Glomerular endothelial cell (primary cell): Measurements from ENCODE around the gene TMEM121. TPM values are rescaled to one million over a fixed set of nuclear protein-coding genes. Genes with fewer than 3 reads are reported as not detected.

ENCODE experiments used
- DNase-seq: peaks from one replicate; pipeline ENCODE4 v3.0.0-alpha.2; 2011; ENCODE audit warnings: low read depth, low spot score; ENCODE audit errors: extremely low read depth
- total RNA-seq: library from RNA; depleted of rRNA; stranded (reverse); fragments of >200 nt; gene quantifications from 2 replicates; pipeline ENCODE4 v1.2.3, GENCODE V29; 2015

TMEM121 gene
- total RNA-seq, 1 donor from 2014 or later, result 9.3 TPM

DNA sequence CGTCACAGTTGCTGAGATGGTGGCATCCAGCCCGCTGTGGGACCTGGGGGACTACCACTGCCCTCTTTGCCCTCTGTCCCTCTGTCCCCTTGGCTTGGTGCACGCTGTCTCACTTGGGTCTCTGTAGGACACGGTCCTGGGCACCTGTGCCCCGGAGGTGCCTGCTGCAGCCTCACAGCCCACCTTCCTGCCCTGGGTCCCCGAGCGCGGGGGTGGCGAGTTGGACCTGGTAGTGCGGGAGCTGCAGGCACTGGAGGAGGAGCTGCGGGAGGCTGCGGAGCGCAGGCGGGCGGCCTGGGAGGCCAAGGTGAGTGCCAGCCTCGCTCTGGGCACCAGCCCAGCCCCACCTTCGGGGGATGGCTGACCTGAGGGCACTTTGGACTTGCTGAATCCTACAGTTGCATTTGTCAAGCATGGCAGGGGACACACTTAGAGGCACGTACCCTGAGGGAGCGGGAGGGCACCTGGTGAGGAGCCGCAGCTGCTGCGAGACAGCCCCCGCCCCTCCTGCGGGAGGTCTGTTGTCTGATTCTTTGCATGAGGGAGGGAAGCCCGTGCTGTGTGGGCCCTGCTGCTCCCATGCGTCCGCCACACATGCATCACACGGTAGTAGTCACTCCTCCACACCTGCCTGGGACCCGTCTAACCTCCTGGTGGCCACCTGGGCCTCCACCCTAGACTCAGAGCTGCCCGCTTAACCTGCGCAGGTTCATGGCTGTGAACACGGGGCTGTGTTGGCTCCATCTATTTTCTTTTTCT, 28.5 kb upstream of the TMEM121 start:
- no peak for DNase-seq

DNA sequence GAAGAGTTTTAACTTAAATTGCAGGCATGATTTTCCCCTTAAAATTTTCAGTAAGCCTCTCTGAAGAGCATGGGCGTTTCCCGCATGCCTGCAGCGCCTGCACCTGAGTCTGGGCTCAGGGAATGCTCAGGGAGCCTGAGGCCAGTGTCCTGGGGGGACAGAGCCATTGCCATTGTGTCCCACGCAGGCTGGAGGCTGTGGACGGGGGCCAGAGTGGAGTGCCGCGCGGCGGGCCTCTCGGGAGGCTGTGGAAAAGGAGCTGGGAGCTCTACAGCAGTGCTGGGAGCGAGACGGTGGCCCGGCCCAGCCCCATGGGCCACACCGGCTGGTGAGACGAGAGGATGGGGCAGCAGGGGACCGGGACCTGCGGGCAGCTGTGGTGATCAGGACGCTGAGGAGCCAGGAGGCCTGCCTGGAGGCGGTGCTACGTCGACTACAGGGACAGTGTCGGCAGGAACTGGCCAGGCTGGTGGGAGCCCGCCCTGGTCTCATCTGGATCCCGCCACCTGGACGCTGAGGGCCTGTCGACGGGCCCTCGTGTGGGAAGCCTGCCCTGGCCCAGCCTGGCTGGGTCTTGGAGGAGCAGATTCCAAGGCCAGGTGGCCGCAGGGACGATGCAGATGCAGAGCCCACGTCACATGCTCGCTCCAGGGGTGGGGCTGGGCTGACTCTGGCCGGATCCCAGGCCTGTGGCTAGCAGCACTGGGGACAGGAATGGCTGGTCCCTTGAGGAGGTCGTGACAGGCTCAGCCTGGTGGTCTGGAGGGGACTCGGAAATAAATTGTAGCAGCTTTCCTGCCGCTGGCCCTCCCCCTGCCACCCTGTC, 27.7 kb upstream of the TMEM121 start:
- DNase-seq, result no peak

DNA sequence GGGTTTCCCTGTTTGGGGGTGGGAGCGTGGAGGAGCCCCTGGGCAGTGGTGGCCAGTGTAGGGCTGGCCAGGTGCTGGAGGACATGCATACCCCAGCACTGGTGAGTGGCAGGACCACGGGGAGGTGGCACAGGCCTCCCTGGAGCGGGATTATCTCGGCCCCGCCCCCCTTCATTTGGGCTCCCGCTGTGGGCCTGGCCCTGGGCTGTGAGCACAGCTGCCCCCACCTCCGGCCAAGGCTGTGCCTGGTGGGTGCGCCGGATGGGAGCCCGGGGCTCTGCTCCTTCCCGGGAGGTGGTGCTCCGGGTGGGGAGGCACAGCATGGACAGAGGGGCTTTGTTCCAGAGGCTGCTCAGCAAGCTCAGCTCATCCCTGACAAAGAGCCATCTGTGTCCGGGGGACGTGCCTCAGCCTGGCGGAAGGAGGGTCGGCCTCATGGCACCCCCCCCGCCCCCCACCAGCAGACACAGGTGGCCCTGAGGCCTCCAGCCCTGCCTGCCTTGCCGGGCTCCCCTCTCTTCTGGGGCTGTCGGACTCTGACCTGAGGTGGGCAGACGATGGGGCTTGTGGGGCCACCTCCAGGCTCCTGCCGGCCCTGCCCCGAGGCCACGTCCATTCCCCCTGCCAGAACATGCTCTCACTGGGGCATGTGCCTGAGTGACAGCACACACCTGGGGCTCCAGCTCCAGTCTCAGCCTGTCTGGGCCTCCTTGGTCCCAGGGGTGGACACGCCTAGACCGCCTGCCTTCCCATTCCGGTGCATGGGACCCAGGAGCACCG, 26.9 kb upstream of the TMEM121 start:
- no peak for DNase-seq

DNA sequence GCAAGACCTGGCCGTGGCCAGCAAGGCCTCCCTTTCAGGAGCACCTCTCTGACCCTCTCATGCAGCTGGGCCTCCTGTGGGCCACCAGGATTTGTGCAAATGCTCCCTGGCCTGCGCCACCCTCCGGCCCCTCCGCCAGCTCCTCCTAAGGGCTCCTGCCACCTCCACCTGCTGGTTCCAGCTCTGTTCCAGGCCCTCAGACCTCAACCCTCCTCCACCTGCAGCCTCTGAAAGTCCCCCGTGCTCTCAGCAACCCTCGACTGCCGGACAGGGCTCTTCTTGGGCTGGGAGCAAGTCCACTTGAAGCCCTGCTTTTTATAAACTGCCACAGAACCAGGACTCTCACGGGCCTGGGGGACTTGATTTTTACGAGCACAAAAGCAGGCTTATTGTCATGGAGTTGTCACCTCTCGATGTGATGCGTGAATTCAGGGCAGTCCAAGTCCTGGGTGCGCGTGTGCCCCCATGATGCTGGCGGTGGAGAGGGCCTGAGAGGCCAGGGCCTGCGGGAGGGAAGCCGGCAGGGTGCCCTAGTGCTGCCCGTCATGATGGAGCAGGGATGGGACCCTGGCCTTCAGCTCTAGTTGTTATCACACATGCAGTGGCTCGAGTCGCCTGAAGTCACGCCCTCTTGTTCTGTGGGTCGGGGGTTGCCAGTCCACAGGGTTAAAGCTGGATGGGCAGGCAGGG, 26.2 kb upstream of the TMEM121 start:
- no peak for DNase-seq

DNA sequence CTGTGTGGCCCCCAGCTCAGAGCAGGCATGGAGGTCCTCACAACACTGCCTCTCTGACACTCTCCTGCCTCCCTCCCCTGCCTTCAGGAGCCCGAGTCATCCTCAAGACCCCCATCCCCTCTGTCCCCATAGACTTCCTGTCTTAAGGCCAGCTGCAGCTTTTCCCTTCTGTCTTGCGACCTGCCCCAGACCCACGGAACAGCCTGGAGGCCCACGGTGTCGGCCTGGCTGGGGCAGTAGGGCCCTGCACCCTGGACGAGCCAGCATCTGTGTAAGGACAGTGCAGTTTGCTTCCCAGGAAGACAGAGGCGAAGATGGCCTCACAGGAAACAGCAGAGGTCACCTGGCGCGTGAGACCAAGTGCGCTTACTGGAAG, 25.7 kb upstream of the TMEM121 start:
- DNase-seq, result no peak

DNA sequence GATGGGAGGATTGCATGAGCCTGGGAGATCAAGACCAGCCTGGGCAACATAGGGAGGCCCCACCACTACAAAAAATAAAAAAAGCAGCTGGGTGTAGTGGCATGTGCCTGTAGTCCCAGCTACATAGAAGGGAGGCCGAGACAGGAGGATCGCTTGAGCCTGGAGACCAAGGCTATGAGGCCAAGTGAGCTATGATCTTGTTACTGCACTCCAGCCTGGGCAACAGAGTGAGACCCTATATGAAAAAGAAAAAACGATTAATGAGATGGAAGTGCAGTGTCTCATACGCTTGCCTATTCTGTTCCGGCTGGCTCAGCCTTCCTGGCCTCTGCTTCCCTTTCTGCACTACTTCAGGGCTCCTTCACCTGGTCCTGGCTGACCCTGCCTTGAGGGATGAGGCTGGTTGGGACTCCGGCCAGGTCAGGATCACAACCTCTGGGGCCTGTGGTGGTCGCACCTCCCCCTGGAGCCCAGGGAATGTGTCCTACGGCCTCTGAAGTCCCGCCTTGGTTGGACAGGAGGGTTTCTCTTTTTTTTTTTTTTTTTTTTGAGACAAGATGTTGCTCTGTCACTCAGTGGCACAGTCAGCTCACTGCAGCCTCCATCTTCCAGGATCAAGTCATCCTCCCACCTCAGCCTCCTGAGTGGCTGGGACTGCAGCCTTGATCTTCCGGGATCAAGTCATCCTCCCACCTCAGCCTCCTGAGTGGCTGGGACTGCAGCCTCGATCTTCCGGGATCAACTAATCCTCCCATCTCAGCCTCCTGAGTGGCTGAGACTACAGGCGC, 24.7 kb upstream of the TMEM121 start:
- DNase-seq, result no peak

DNA sequence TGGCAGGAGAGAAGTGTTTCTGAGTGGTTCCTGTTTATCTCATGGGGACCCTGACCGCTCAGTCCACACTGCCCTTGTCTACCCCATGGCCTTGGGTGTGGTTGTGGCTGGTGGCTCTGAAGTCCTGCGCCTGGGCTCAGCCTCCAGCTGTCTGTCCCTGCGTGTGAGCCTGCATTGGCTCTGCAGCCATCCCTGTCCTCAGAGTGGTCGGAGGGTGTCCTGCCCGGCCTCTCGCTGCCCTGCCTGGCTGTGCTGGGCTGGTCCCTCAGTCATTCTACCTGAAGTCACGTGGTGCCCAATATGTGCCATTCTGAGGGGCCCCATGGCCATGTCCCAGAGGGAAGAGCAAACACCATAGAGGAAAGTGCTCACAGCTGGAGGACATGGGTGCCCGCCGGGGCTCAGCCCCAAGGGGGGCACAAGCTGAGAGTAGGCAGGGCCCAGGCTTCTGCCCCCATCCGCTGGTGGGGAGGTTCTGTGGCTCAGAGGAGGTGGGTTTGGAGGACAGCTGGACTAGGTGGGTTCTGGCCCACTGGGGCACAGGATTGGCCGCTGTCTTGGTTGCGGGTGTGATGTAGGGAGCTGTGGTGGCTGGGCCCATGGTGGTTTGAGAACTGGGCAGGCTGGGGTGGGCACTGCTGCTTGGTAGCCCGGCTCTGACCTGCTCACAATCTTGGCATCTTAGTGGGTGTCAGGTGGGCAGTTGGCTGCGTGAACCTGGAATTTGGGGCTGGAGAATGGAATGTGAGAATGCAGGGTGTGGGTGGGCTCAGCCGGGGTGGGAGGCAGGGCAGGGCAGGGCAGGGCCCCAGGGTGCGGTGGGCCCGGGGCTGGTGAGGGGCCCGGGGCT, 23.7 kb upstream of the TMEM121 start:
- DNase-seq, result no peak

DNA sequence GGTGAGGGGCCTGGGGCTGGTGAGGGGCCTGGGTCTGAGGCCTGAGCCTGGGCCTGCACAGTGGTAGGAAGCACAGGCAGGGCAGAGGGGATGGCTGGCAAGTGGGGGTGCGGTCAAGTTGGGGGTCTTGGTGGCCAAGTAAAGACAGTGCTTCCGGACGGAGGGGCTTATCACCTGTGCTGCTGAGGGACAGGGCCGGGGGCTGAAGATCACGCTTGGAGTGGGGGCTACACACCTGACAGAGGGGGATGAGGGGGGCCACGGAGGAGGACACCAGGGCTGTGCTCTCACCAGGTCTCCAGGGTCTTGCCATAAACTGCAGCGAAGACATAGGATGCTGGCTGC, 23.1 kb upstream of the TMEM121 start:
- DNase-seq, result no peak

DNA sequence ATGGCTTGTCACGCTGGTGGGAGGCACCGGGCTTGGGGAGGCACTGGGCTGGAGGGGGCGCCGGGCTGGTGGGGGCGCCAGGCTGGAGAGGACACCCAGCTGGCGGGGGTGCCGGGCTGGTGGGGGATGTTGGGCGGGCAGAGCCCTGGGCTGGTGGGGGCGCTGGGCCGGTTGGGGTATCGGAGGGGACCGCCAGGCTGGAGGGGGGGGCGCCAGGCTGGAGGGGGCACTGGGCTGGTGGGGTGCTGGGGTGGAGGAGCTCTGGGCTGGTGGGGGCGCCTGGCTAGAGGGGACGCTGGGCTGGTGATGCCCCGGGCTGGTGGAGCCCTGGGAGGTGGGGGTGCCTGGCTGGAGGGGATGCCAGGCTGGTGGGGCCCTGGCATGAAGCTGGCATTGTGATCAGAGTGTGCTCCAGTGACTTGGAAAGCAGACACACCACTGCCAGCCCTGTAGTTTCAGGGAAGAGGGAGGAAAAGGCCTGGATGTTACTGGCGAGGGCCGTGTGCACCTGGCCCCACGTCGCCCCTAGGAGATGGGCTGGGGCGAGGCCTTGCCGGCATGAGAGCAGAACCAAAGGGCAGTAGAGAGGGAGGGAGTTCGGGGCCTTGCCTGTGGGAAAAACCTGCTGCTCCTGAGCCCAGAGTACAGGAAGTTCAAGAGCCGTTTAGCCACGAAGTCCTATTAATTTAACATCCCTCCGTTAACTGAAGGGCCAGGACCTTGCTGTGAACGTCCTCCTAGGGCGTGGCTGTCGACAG, 22.3 kb upstream of the TMEM121 start:
- no peak for DNase-seq

DNA sequence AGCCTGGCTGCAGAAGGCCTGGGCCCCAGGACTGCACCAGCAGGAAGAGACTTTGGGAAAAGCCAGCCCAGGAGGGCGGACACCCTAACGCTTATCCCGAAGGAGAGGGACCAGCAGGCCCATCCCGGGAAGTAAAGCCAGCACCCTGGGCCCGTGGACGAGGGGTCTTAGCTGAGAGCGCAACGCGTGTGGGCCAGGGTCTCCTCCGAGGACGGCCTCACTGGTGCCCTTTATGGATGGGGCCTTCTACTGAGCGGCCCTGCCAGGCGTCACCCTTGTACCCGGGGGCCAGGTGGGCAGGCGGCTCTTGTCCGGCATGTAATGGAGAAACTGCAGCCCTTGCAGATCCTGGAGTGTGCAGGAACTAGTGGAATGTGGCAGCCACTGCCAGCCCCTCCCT, 21.3 kb upstream of the TMEM121 start:
- DNase-seq, result no peak

DNA sequence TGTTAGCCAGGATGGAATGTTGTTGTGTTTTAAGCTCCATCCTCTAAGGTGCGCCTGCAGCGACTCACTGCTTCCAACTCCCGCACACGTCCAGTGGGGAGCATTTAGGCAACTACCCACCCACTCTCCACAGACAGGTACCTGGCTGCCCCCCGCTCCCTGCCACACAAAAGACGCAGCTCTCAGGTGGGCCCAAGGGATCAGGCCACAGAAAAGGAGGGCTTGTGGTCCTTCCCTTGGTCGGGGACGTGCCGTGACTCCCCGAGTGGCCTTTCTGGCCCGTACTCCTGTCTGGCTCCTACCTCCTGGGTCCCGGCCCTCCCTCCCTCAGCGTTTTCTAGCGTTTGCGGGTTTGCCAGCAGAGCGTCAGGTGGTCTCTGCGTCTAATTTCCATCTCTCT, 19.1 kb upstream of the TMEM121 start:
- no peak for DNase-seq

DNA sequence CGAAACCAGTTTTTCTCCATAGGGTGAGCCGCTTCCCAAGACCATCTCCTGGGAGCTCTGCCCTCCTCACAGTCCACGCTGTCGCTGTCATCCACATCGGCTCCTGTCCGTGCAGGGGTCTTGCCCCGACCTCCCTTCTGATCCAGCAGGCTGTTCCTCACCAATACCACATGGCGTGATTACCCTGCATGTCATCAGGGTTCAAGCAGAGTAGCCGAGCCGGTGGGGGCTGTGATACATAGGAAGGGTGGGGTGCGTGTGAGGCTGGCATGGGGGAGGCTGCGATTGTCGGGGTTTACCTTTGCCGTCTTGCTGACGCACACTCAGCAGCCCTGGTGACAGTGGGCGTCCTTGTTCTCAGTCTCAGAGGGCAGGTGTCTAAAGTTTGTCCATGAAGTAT, 18.3 kb upstream of the TMEM121 start:
- DNase-seq, result no peak

DNA sequence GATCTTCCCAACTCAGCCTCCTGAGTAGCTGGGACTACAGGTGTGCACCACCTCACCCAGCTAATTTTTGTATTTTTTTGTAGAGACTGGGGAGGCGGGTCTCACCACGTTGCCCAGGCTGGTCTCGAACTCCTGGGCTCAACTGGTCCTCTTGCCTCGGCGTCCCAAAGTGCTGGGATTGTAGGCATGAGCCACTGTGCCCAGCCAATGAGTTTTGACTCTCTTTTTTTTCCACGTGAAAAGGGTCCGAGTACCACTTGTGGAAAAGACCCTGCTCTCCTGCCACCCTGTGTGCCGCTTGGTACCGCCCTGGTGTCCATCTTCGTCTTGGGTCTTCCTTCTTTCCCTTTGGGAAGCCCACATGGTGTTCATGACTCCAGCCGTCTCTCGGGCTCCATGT, 17.8 kb upstream of the TMEM121 start:
- no peak for DNase-seq

DNA sequence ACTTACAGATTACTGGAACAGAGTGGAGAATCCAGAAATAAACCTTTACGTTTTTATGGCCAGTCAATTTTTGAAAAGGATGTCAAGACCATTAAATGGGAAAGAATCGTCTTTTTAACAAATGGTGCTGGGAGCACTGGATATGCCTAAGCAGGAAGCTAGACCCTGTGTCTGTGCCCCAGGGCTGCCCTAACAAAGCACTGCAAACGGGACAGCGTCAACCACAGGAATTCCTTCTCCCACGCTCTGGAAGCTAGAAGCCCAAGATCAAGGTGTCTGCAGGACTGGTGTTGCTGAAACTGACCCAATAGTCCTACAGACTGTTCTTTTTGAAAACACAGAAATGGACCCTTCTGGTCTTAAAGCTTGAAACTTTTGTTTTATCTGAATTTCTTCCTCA, 9.3 kb upstream of the TMEM121 start:
- DNase-seq, result no peak

DNA sequence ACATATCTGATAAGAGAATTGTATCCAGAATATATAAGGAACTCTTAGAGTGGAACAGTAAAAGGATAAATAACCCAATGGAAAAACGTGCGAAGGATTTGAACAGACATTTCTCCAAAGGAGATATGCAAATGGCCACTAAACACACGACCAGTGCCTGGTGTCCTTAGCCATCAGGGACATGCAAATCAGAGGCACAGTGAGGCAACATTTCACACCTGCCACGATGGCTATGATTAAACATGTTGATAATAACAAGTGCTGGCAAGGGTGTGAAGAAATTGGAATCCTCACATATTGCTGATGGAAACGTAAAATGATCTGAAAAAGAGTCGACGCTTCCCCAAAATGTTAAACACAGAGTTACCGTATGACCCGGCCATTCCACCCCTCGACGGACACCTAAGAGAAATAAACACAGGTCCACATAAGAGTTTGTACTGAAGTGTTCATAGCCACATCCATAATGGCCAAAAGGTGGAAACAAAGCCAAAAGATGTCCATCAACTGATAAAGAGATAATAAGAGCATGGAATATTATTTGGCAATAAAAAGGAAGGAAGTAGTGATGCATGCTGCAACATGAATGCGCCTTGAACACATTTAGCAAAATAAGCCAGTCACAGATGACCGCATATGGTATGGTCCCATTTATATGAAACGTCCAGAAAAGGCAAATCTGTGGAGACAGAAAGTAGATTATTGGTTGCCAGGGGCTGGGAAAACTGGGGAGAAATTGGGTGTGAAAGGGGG, 6.3 kb upstream of the TMEM121 start:
- DNase-seq, result no peak

DNA sequence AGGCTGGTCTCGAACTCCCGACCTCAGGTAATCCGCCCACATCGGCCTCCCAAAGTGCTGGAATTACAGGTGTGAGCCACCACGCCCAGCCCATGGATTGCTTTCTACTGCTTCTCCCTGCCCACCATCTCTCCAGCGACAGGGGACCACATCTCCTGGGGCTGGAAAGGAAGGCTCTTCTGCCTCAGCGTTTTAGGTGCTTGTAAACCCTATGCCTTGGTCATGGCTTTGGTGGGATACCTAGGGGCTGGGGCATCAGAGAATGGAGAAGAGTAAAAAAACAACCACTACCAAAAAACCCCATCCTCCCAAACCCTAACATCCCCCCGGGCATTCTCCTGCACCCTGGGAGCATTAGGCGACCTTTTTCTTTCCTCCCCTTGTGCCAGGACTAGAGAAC, 1.1 kb upstream of the TMEM121 start:
- DNase-seq, result no peak

DNA sequence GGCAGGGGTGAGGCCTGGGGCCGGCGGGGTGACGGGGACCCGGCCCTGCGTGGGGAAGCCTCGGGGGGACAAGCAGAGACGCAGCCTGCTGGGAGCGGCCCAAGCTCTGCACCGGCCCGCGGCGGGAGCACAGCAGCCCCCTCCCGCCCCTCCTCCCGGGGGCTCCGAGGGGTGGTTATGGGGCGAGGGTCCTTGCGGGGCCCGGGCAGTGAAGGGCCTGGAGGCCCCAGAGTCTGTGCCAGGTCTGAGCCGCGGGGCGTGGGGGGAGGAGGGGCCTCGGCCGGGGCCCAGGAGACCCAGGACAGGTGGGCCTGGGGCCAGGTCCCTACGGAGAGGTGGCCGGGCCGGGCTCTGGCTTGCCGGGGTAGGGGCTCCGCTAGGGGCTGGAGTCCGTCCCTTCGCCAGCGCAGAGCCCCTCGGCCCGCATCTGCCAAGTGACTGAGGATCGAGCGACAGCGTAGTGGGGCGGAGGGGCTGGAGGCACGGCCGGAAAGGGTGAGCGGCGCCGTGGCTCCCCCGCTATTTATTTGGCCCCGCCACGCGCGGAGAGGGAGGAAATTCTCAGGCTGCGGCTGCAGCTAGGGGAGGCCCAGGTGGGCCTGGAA, 495 bp downstream of the TMEM121 start:
- DNase-seq, result no peak
